ENCODE results near the gene DNAH7. TPM values are rescaled to one million over a fixed set of nuclear protein-coding genes. Genes with fewer than 3 reads are reported as not detected.

Gene DNAH7
- total RNA-seq, 2 donors from 2014 or later = 3.4 to 10.1 TPM

- no peaks in the 10 kb centered on the region for H3K27me3 ChIP-seq (replicated peaks; ENCODE audit: insufficient read depth)
- no peaks in the 10 kb centered on the region for H3K36me3 ChIP-seq
- 91% methylated on average over 7 of the region's 7 CpGs for WGBS
- H3K4me3 ChIP-seq = no peak overlapping the region
- DNase-seq (ENCODE audit: low spot score) = no peak
- H3K27ac ChIP-seq = no peak overlapping the region
- TF ChIP-seq POLR2AphosphoS5 (IDR thresholded peaks at IDR 0.05) (no peak), CTCF (IDR thresholded peaks at IDR 0.05) (no peak), POLR2A (IDR thresholded peaks at IDR 0.05) (no peak)
- intact Hi-C loops (cut with DNase I) = no loop called here
- H3K9me3 ChIP-seq = no peaks in the 10 kb centered on the region
- no peaks in the 10 kb centered on the region for H3K4me1 ChIP-seq (replicated peaks)
Observed at GRCh38 chr2:195756218-195756942, 312.3 kb downstream of the DNAH7 start.

GRCh38 chr2:195741191-195741590, 327.4 kb downstream of the DNAH7 start:
- no peak for TF ChIP-seq CTCF (IDR thresholded peaks at IDR 0.05)
- no peak for TF ChIP-seq POLR2A (IDR thresholded peaks at IDR 0.05)
- TF ChIP-seq POLR2AphosphoS5 (IDR thresholded peaks at IDR 0.05) = no peak
- Histone ChIP-seq H3K4me3 (no peak overlapping the region), H3K36me3 (no peaks in the 10 kb centered on the region), H3K4me1 (replicated peaks) (no peaks in the 10 kb centered on the region), H3K27me3 (replicated peaks; ENCODE audit: insufficient read depth) (no peaks in the 10 kb centered on the region), H3K27ac (no peak overlapping the region), H3K9me3 (no peaks in the 10 kb centered on the region)
- intact Hi-C loops (cut with DNase I) = no loop called here
- no peak for DNase-seq (ENCODE audit: low spot score)
- WGBS = 96% methylated on average over 1 of the region's 1 CpG

- H3K4me3 ChIP-seq = no peak overlapping the region
- no peaks in the 10 kb centered on the region for H3K9me3 ChIP-seq
- no peak for TF ChIP-seq CTCF (IDR thresholded peaks at IDR 0.05)
- no peak for TF ChIP-seq POLR2A (IDR thresholded peaks at IDR 0.05)
- TF ChIP-seq POLR2AphosphoS5 (IDR thresholded peaks at IDR 0.05) = no peak
- DNase-seq (ENCODE audit: low spot score) = no peak
- H3K36me3 ChIP-seq = no peaks in the 10 kb centered on the region
- H3K27me3 ChIP-seq (replicated peaks; ENCODE audit: insufficient read depth) = no peaks in the 10 kb centered on the region
- WGBS = 81% methylated on average over 5 of the region's 5 CpGs
- H3K27ac ChIP-seq = no peak overlapping the region
- no peaks in the 10 kb centered on the region for H3K4me1 ChIP-seq (replicated peaks)
- intact Hi-C loops (cut with DNase I) = no loop called here
Observed at GRCh38 chr2:195737511-195738325, 330.9 kb downstream of the DNAH7 start.

- H3K27me3 ChIP-seq (replicated peaks; ENCODE audit: insufficient read depth) = no peaks in the 10 kb centered on the region
- 100% methylated on average over 1 of the region's 1 CpG for WGBS
- no peaks in the 10 kb centered on the region for H3K36me3 ChIP-seq
- intact Hi-C loops (cut with DNase I) = no loop called here
- DNase-seq (ENCODE audit: low spot score) = no peak
- no peak overlapping the region for H3K4me3 ChIP-seq
- TF ChIP-seq POLR2AphosphoS5 (IDR thresholded peaks at IDR 0.05) (no peak), CTCF (IDR thresholded peaks at IDR 0.05) (no peak), POLR2A (IDR thresholded peaks at IDR 0.05) (no peak)
- no peak overlapping the region for H3K27ac ChIP-seq
- H3K9me3 ChIP-seq = no peaks in the 10 kb centered on the region
- no peaks in the 10 kb centered on the region for H3K4me1 ChIP-seq (replicated peaks)
Observed at GRCh38 chr2:195735347-195735746, 333.3 kb downstream of the DNAH7 start.
